Fibroblast of mammary gland (primary cell): ENCODE data around the gene BCOR.

Experiments used
- DNase-seq: peaks from one replicate; pipeline ENCODE4 v3.0.0-alpha.2; 2010; ENCODE audit warnings: low read depth
- H3K4me3 ChIP-seq: 2 replicates; pipeline ENCODE4 v1.5.1; 2011; ENCODE audit warnings: low read depth, mild to moderate bottlenecking, low read length, moderate library complexity; ENCODE audit not compliant: control insufficient read depth
- TF ChIP-seq, protein P1 (sequence below): conservative IDR thresholded peaks from 2 replicates; pipeline ENCODE4 v1.5.1; 2011; ENCODE audit warnings: low read depth, low read length, inconsistent platforms; ENCODE audit not compliant: control insufficient read depth, insufficient read depth

BCOR gene

DNA sequence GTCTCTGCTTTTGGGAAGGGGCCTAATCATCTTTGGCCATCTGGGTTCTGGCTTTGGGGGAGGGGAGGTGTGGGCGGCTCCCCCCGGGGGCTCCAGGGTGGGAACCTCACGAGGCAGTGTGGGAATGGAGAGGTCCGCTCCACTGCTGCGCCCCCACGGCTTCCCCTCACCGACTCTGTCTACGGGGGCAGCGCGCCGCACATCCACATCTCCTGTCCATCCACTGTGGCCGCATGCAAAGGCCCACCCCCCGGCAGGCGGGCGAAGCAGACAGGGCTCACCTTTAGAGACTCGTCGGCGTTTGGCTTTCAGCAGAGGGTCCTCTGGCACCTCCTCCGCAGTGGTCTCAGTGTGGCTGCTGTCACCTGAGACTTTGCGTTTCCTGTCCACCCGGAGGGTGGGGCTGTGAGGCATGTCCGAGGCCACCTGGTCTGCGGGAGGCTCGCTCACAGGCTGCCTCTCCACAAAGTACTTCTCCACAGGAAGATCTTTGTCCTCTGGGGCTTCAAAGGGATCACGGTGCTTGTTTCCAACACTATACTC, 33.6 kb downstream of the BCOR start:
- no peak for DNase-seq
- no peak overlapping the region for H3K4me3 ChIP-seq
- TF ChIP-seq, protein P1, sequence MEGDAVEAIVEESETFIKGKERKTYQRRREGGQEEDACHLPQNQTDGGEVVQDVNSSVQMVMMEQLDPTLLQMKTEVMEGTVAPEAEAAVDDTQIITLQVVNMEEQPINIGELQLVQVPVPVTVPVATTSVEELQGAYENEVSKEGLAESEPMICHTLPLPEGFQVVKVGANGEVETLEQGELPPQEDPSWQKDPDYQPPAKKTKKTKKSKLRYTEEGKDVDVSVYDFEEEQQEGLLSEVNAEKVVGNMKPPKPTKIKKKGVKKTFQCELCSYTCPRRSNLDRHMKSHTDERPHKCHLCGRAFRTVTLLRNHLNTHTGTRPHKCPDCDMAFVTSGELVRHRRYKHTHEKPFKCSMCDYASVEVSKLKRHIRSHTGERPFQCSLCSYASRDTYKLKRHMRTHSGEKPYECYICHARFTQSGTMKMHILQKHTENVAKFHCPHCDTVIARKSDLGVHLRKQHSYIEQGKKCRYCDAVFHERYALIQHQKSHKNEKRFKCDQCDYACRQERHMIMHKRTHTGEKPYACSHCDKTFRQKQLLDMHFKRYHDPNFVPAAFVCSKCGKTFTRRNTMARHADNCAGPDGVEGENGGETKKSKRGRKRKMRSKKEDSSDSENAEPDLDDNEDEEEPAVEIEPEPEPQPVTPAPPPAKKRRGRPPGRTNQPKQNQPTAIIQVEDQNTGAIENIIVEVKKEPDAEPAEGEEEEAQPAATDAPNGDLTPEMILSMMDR: no peak

DNA sequence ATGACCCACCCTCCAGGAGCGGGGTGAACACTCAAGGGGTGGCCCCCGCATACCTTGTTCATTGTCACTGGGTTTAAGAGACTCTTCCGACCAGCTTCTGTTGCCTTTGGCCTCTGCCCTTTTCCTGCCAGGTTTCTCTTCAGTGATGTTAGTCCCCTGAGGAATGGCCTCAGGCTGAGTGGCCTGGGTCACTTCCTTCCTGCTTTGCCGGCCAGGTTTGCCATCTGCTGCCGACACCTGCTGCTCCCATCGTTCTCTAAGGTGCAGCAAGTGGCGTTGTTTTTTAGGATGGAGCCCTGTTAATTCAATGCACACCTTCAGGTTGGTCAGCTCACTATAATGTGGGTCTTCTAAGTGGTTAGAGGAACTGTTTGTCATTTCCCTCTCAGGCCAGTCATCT, 34.2 kb downstream of the BCOR start:
- H3K4me3 ChIP-seq: no peak overlapping the region
- TF ChIP-seq, protein P1: no peak
- no peak for DNase-seq

DNA sequence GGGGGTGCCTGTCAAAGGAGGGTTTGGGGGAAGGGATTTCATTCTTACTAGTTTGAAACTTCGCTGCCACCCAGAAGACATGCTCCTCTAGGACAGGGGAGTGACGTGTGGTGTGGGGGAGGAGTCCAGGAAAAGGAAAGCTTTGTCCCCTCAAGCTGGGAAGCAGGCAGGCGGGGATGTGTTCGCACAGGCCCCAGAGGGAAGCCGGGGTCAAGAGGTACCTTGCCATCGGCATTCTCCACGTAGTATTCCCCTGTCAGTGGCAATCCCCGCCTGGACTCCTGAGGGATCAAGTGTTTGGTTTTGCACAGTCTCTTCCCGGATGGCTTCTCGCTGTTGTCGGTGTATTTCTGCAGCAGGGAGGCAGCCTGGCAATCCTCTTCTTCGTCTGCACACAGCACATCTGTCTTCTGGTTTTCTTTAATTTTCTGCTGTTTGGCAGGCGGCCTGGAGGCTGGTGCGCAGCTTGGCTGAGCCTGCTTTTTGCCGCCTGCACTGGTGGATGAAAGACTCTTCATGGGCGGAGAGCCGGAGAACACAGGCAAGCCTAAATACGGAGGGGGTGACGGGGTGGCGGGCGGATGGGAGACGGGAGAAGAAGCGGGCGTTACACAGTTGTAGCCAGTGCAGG, 35.1 kb downstream of the BCOR start:
- TF ChIP-seq, protein P1: no peak
- no peak overlapping the region for H3K4me3 ChIP-seq
- no peak for DNase-seq

DNA sequence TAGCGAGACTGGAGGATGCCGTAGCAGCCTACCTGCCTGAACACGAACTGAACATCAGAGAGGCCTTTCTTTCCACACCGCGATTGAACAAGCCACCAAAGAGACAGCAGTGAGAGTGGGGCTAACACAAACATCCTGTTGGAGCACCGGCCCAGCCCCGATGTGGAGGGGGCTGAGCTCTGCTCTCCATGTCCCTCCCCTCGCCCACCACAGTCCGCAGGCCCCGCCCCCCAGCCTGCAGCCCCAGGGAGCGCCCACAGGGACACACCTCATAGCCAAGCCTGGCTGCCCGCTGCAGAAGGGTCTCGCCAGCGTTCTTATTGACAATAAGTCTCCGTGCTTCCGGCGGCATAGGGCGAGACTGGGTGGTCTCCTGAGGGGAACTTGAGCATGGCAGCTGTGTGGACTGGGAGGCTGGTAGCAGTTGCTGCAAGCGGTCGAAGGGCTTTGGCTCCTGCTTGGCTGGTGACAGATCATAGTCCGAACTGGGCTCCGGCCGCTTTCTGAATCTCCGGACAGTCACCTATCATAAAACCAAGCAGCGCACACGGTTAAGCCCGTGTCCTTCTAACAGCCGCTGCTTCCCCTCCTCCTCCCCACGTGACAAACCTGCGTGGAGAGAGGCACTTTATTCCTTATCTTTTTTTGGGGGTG, 35.8 kb downstream of the BCOR start:
- TF ChIP-seq, protein P1: no peak
- H3K4me3 ChIP-seq: no peak overlapping the region
- no peak for DNase-seq

DNA sequence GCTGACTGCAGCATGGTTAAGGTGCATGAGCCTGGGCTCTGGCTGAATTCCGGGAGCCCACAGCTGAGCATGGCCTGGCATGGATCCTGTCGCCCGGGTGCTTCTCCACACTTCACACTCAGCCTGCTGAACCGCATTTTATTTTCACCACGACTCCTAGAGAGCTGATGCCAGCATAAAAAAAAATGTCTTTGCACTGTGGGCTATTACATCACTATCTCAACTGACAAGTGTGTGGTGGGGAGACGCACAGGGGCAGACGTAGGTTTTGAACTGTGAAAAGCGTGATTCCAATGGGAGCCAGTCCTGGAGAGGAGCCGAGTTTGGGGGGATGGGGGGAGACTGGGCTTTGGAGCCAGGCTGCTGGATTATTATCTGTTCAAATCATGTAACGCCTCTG, 36.8 kb downstream of the BCOR start:
- DNase-seq: no peak
- no peak overlapping the region for H3K4me3 ChIP-seq
- TF ChIP-seq, protein P1: no peak

DNA sequence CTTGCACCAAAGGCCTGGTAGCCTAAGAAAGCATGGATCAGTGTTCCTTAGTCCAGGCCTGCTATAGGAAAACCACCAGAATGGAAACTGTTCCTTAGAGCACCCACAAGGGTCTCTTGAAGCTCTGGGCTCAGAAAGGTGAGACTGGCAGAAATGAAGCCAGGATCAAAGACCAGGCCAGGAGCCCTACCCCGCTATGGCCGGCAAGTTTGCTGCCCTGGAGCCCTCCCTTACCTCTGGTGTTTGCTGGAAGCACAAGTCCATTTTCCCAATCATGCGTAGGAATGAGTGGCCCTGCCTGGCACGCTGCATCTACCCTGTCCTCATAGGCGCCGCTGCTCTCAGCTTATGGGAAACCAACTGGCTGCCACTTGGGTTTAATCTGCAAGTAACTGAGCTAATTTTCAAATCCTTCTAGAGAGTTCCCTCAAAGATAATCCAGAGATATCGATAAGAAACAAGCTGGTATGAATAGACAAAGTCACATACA, 37.4 kb downstream of the BCOR start:
- TF ChIP-seq, protein P1: no peak
- no peak overlapping the region for H3K4me3 ChIP-seq
- no peak for DNase-seq

DNA sequence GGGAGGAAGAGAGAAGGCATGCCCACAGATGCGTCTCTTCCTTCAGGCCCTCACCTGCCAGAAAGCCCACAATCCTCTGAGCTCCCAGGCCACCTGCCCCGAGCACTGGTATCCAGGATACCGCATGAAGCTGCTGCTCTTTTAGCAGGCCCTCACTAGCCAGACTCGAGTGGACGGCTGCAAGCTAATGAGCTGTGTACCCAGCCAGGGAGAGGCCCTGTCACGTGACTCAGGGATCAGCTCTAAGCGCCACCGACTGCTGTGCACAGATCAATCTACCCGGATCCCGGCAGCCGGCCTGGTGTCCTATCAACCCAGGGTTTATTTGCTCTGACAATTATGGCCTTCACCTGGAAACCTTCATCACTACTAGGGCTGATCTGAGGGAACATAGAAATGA, 39.0 kb downstream of the BCOR start:
- DNase-seq: no peak
- no peak overlapping the region for H3K4me3 ChIP-seq
- TF ChIP-seq, protein P1: no peak
